A549 (cell line): Measurements from ENCODE around the gene HRH1.

ENCODE experiments used
- POLR2A ChIP-seq: IDR thresholded peaks from 2 replicates; pipeline ENCODE4 v1.6.1; 2012; ENCODE audit warnings: mild to moderate bottlenecking, low read length
- RFX5 ChIP-seq: fragments of 450-650 bp; IDR thresholded peaks from 2 replicates; pipeline ENCODE4 v1.7.1; 2014; ENCODE audit warnings: antibody characterized with exemption, mild to moderate bottlenecking, moderate library complexity
- TF ChIP-seq, protein P1 (sequence below): IDR thresholded peaks from 2 replicates; pipeline ENCODE4 v1.6.1; 2012

DNA sequence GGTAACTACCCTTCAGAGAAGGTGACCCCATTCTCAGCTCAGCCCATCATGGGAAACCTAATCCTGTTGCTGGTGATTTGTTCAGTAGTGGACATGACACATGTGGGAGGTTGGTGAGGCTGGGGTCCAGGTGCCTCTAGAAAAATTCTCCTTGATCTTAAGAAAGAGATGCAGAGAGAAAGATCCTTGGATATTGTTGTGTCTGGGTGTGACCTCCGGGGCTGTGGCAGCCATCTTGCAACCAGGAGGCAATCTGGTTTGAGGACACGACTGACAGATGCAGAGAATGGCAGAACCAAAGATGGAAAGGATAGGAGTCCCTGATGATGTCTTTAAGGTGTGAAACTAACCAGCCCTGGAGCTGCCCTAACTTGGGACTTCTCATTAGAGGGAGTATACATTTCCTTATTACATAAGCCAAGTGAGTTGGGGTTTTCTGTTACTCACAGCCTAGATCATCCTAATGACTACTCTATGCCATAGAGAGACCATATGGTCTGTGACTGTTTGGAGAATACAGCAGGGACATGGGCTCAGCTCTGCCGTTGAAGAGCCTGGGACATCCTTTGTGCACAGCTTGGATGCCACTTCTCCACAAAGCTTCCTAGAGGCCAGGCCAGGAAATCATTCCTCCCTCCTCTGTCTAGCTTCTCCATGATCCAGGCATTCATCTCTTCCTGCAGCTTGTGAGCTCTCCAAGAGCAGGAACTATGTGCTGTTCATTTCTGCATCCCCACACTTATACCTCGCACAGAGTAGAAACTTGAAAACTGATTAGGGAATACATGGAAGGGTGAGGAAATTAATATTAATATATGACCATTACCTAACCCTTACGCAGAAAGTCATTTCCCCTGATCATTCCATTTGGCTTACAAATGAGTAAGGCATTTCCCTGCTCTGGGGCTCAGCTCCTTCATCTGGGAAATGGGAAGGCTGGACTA is 45.9 kb downstream of the HRH1 start:
- TF ChIP-seq, protein P1, sequence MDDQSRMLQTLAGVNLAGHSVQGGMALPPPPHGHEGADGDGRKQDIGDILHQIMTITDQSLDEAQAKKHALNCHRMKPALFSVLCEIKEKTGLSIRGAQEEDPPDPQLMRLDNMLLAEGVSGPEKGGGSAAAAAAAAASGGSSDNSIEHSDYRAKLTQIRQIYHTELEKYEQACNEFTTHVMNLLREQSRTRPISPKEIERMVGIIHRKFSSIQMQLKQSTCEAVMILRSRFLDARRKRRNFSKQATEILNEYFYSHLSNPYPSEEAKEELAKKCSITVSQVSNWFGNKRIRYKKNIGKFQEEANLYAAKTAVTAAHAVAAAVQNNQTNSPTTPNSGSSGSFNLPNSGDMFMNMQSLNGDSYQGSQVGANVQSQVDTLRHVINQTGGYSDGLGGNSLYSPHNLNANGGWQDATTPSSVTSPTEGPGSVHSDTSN, result no peak
- no peak for TF ChIP-seq POLR2A
- no peak for TF ChIP-seq RFX5
